ENCODE data around the gene RPS3. TPM values are rescaled to one million over a fixed set of nuclear protein-coding genes. Genes with fewer than 3 reads are reported as not detected.
"Not testable (repeated sequence)": the region's sequence is repeated elsewhere in the genome, so short reads cannot be mapped to it uniquely, and the experiment has no call there.

RPS3 gene
- total and polyA plus RNA-seq, 9 of the 15 experiments (the other 6 are each of a cell fraction or from before 2014, with no cell fraction given): 2,700 to 5,771 (median 3,679) TPM

DNA sequence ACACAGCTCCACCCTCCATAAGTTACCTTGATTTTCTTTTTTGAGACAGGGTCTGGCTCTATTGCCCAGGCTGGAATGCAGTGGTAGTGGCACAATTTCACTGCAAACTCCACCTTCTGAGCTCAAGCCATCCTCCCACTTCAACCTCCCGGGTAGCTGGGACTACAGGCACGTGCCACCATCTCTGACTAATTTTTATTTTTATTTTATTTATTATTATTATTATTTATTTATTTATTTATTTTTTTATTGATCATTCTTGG lies 9.6 kb downstream of the RPS3 start:
- no peak overlapping the region for H3K27ac ChIP-seq (ENCODE audit: extremely low read depth, low read depth, low read length)
- H3K4me2 ChIP-seq (ENCODE audit: insufficient read depth, low read length): no peak overlapping the region
- H3K4me1 ChIP-seq (replicated peaks in 1 of 2; ENCODE audit: control insufficient read depth in 2 of 2, insufficient read depth in 2 of 2, low read length in 2 of 2): peaks cover 8 to 19% of the 10 kb centered on the region in 2 experiments; a peak in 3 of 5 replicates
- intact Hi-C loops (cut with micrococcal nuclease) (loop anchor here (1.0 kb wide), 1 partner anchor 36 kb away; no protein-coding TSS in a partner anchor), in situ Hi-C loops (cut with MboI) (no loop called here)
- TF ChIP-seq TCFL5 (CRISPR knock-in tag; conservative IDR thresholded peaks at IDR 0.05): no peak
- no peak for TF ChIP-seq NR3C1 (CRISPR knock-in tag; IDR thresholded peaks at IDR 0.05)
- no peak for TF ChIP-seq SMC3 (conservative IDR thresholded peaks at IDR 0.05; ENCODE audit: insufficient read depth, low read depth, low read length)
- TF ChIP-seq, protein P1, sequence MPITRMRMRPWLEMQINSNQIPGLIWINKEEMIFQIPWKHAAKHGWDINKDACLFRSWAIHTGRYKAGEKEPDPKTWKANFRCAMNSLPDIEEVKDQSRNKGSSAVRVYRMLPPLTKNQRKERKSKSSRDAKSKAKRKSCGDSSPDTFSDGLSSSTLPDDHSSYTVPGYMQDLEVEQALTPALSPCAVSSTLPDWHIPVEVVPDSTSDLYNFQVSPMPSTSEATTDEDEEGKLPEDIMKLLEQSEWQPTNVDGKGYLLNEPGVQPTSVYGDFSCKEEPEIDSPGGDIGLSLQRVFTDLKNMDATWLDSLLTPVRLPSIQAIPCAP (CRISPR knock-in tag; IDR thresholded peaks at IDR 0.05; ENCODE audit: borderline replicate concordance): no peak
- peak; percentile 88 for TF ChIP-seq ZNF121 (CRISPR knock-in tag; conservative IDR thresholded peaks at IDR 0.05)
- H3K36me3 ChIP-seq (ENCODE audit: control insufficient read depth, insufficient read depth, low read length): peaks cover 68% of the 10 kb centered on the region
- H3K9me1 ChIP-seq (ENCODE audit: control insufficient read depth, insufficient read depth, low read length): peaks cover 9% of the 10 kb centered on the region
- POLR2A ChIA-PET: interaction anchor here (1.0 to 1.9 kb wide), 4 partner anchors 9 to 120 kb away, joined by 3 to 7 read pairs (median 5); no protein-coding TSS in a partner anchor
- H3K27me3 ChIP-seq (ENCODE audit: control insufficient read depth in 2 of 2, insufficient read depth in 2 of 2, low read length in 2 of 2): no peaks in the 10 kb centered on the region
- H3K79me2 ChIP-seq (ENCODE audit: control insufficient read depth, insufficient read depth, low read length): peaks cover 42% of the 10 kb centered on the region
- no peaks in the 10 kb centered on the region for H3K9me3 ChIP-seq (replicated peaks; ENCODE audit: control insufficient read depth, insufficient read depth, low read depth, low read length)
- ATAC-seq: no peak; the same call in 2 of the 3 replicates
- H4K20me1 ChIP-seq (replicated peaks; ENCODE audit: control insufficient read depth, insufficient read depth, low read length): peaks cover 40% of the 10 kb centered on the region
- H3K4me3 ChIP-seq: no peak overlapping the region
- H2AFZ ChIP-seq (ENCODE audit: low read depth, low read length): no peak overlapping the region
- BruUV-seq (replicated peaks): no TSS peak
- CTCF ChIA-PET (ENCODE audit: low intra/inter-chr PET ratio): no interaction called here
- DNase-seq (ENCODE audit: extremely low read depth in 1 of 4, low spot score in 3 of 4): no peak
- no peak for FAIRE-seq
- H3K9ac ChIP-seq (ENCODE audit: insufficient read depth in 1 of 2, low read depth in 2 of 2, low read length in 2 of 2): no peak overlapping the region
- WGBS (ENCODE audit: insufficient coverage, low coverage, missing lambda C conversion rate): 82% methylated on average over 2 of the region's 2 CpGs

DNA sequence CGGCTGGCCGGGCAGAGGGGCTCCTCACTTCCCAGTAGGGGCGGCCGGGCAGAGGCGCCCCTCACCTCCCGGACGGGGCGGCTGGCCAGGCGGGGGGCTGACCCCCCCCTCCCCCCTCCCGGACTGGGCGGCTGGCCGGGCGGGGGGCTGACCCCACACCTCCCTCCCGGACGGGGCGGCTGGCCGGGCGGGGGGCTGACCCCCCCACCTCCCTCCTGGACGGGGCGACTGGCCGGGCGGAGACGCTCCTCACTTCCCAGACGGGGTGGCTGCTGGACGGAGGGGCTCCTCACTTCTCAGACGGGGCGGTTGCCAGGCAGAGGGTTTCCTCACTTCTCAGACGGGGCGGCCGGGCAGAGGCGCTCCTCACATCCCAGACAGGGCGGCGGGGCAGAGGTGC lies 10.7 kb downstream of the RPS3 start:
- H3K4me3 ChIP-seq; FAIRE-seq; H3K27ac ChIP-seq (ENCODE audit: extremely low read depth, low read depth, low read length); H3K27me3 ChIP-seq (ENCODE audit: control insufficient read depth in 2 of 2, insufficient read depth in 2 of 2, low read length in 2 of 2); in situ Hi-C loops (cut with MboI); POLR2A ChIA-PET; H3K9ac ChIP-seq (ENCODE audit: insufficient read depth in 1 of 2, low read depth in 2 of 2, low read length in 2 of 2); H3K9me1 ChIP-seq (ENCODE audit: control insufficient read depth, insufficient read depth, low read length); ATAC-seq; DNase-seq (ENCODE audit: extremely low read depth in 1 of 4, low spot score in 3 of 4); intact Hi-C loops (cut with micrococcal nuclease); BruUV-seq (replicated peaks); CTCF ChIA-PET (ENCODE audit: low intra/inter-chr PET ratio); H3K4me2 ChIP-seq (ENCODE audit: insufficient read depth, low read length); H3K9me3 ChIP-seq (replicated peaks; ENCODE audit: control insufficient read depth, insufficient read depth, low read depth, low read length); H2AFZ ChIP-seq (ENCODE audit: low read depth, low read length): not testable (repeated sequence)
- Histone ChIP-seq H4K20me1 (replicated peaks; ENCODE audit: control insufficient read depth, insufficient read depth, low read length) (peaks cover 29% of the 10 kb centered on the region), H3K79me2 (ENCODE audit: control insufficient read depth, insufficient read depth, low read length) (peaks cover 31% of the 10 kb centered on the region), H3K4me1 (replicated peaks in 1 of 2; ENCODE audit: control insufficient read depth in 2 of 2, insufficient read depth in 2 of 2, low read length in 2 of 2) (peaks cover 3 to 12% of the 10 kb centered on the region in 2 experiments; a peak in 3 of 5 replicates), H3K36me3 (ENCODE audit: control insufficient read depth, insufficient read depth, low read length) (peaks cover 64% of the 10 kb centered on the region)
- no CpG with 5 or more reads among the region's 33 CpGs for WGBS (ENCODE audit: insufficient coverage, low coverage, missing lambda C conversion rate)

DNA sequence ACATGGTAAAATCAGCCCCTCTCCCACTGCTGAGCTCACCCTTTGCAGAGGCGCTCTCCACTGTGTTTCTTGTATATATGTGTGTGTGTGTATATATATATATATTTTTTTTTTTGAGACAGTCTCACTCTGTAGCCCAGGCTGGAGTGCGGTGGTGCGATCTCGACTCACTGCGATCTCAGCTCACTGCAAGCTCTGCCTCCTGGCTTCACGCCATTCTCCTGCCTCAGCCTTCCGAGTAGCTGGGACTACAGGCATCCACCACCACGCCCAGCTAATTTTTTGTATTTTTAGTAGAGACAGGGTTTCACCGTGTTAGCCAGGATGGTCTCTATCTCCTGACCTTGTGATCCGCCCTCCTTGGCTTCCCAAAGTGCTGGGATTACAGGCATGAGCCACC lies 13.8 kb downstream of the RPS3 start:
- H3K79me2 ChIP-seq (ENCODE audit: control insufficient read depth, insufficient read depth, low read length); intact Hi-C loops (cut with micrococcal nuclease); H4K20me1 ChIP-seq (replicated peaks; ENCODE audit: control insufficient read depth, insufficient read depth, low read length); FAIRE-seq; H3K4me2 ChIP-seq (ENCODE audit: insufficient read depth, low read length); H3K9ac ChIP-seq (ENCODE audit: insufficient read depth in 1 of 2, low read depth in 2 of 2, low read length in 2 of 2); DNase-seq (ENCODE audit: extremely low read depth in 1 of 4, low spot score in 3 of 4); in situ Hi-C loops (cut with MboI); H2AFZ ChIP-seq (ENCODE audit: low read depth, low read length); BruUV-seq (replicated peaks); H3K27ac ChIP-seq (ENCODE audit: extremely low read depth, low read depth, low read length); H3K4me3 ChIP-seq; H3K9me3 ChIP-seq (replicated peaks; ENCODE audit: control insufficient read depth, insufficient read depth, low read depth, low read length); H3K27me3 ChIP-seq (ENCODE audit: control insufficient read depth in 2 of 2, insufficient read depth in 2 of 2, low read length in 2 of 2); ATAC-seq; H3K9me1 ChIP-seq (ENCODE audit: control insufficient read depth, insufficient read depth, low read length); H3K4me1 ChIP-seq (replicated peaks in 1 of 2; ENCODE audit: control insufficient read depth in 2 of 2, insufficient read depth in 2 of 2, low read length in 2 of 2): not testable (repeated sequence)
- H3K36me3 ChIP-seq (ENCODE audit: control insufficient read depth, insufficient read depth, low read length): peaks cover 41% of the 10 kb centered on the region; the same call in 2 of the 3 replicates
- WGBS (ENCODE audit: insufficient coverage, low coverage, missing lambda C conversion rate): 92% methylated on average over 9 of the region's 10 CpGs
- ChIA-PET POLR2A (interaction anchor here (2.0 to 5.9 kb wide), 3 partner anchors 8 to 13 kb away, joined by 6 to 33 read pairs (median 26); partner anchors contain the start of gene RPS3), CTCF (ENCODE audit: low intra/inter-chr PET ratio) (interaction anchor here (0.6 kb wide), 1 partner anchor 150 kb away, joined by 3 read pairs; no protein-coding TSS in a partner anchor)

All from K562 (cell line).